Keratinocyte (primary cell): ENCODE results near the gene PAFAH1B2. TPM values are rescaled to one million over a fixed set of nuclear protein-coding genes. Genes with fewer than 3 reads are reported as not detected.

Experiments
- DNase-seq: peaks from one replicate; pipeline ENCODE4 v3.0.0-alpha.2; 2011; ENCODE audit warnings: low read depth, missing footprints, low spot score
- FAIRE-seq: peaks from 2 replicates; lab custom pipeline; 2011; peaks lifted over from hg19 to GRCh38; lab: Jason Lieb, UNC
- H2AFZ ChIP-seq: 2 replicates; pipeline ENCODE4 v1.6.0; 2012; ENCODE audit warnings: low read length, control low read depth, inconsistent platforms; ENCODE audit not compliant: control insufficient read depth
- H3K27ac ChIP-seq: 2 replicates; pipeline ENCODE4 v1.5.1; 2011; ENCODE audit warnings: low read length; ENCODE audit not compliant: control insufficient read depth, insufficient read depth
- H3K27me3 ChIP-seq: 3 replicates; pipeline ENCODE4 v1.6.0; 2011; ENCODE audit warnings: low read length; ENCODE audit not compliant: control insufficient read depth, insufficient read depth; ENCODE audit errors: extremely low read depth
- H3K36me3 ChIP-seq, 2 experiments: 2 replicates in 1 of 2; 3 replicates in 1 of 2; pipeline ENCODE4 v1.5.1; 2011; ENCODE audit warnings: low read length in 2 of 2, mild to moderate bottlenecking in 1 of 2; ENCODE audit not compliant: control insufficient read depth in 2 of 2, insufficient read depth in 2 of 2; ENCODE audit errors: extremely low read depth in 1 of 2
- H3K4me1 ChIP-seq: 3 replicates; pipeline ENCODE4 v1.5.1; 2011; ENCODE audit warnings: low read length; ENCODE audit not compliant: control insufficient read depth, insufficient read depth; ENCODE audit errors: extremely low read depth
- H3K4me2 ChIP-seq: 3 replicates; pipeline ENCODE4 v1.6.0; 2011; ENCODE audit warnings: low read depth, low read length; ENCODE audit not compliant: control insufficient read depth, insufficient read depth; ENCODE audit errors: extremely low read depth
- H3K4me3 ChIP-seq, 3 experiments: fragments of 200-600 bp in 1 of 3; sonication (generic) in 1 of 3; 2 replicates in 2 of 3; 3 replicates in 1 of 3; pipeline ENCODE4 v1.5.1; 2011 to 2016; ENCODE audit warnings: low read length in 3 of 3, mild to moderate bottlenecking in 3 of 3, control low read depth in 2 of 3, inconsistent platforms in 1 of 3, low read depth in 1 of 3, mixed read lengths in 1 of 3, mixed run types in 1 of 3, moderate library complexity in 1 of 3; ENCODE audit not compliant: control insufficient read depth in 2 of 3, insufficient read depth in 2 of 3; ENCODE audit errors: extremely low read depth in 1 of 3
- H3K79me2 ChIP-seq: 2 replicates; pipeline ENCODE4 v1.6.0; 2012; ENCODE audit warnings: low read length; ENCODE audit not compliant: control insufficient read depth, insufficient read depth
- H3K9ac ChIP-seq: 3 replicates; pipeline ENCODE4 v1.6.0; 2011; ENCODE audit warnings: low read length; ENCODE audit not compliant: control insufficient read depth, insufficient read depth; ENCODE audit errors: extremely low read depth
- H3K9me1 ChIP-seq: 3 replicates; pipeline ENCODE4 v1.6.0; 2011; ENCODE audit warnings: low read length; ENCODE audit not compliant: control insufficient read depth, insufficient read depth; ENCODE audit errors: extremely low read depth
- H3K9me3 ChIP-seq: 2 replicates; pipeline ENCODE4 v1.5.1; 2012; ENCODE audit warnings: low read depth, low read length; ENCODE audit not compliant: control insufficient read depth
- H4K20me1 ChIP-seq: 3 replicates; pipeline ENCODE4 v1.6.0; 2011; ENCODE audit warnings: low read length; ENCODE audit not compliant: control insufficient read depth, insufficient read depth; ENCODE audit errors: extremely low read depth
- CTCF ChIP-seq, 3 experiments: IDR thresholded peaks in 1 of 3; conservative IDR thresholded peaks in 1 of 3; optimal IDR thresholded peaks in 1 of 3; 2 replicates in 2 of 3; 3 replicates in 1 of 3; pipeline versions ENCODE3 to v1.5.1; 2011; ENCODE audit warnings: low read length in 3 of 3, mild to moderate bottlenecking in 3 of 3, moderate library complexity in 2 of 3, control low read depth in 1 of 3, inconsistent platforms in 1 of 3; ENCODE audit not compliant: insufficient read depth in 2 of 3; ENCODE audit errors: extremely low read depth in 1 of 3
- EZH2 ChIP-seq: IDR thresholded peaks from one replicate; pipeline ENCODE4 v1.6.1; 2012; ENCODE audit warnings: inconsistent platforms, mild to moderate bottlenecking, low read length, moderate library complexity
- dilution Hi-C: fragments of 300-500 bp; cut with MboI; formaldehyde crosslinking; loops from one replicate; pipeline ENCODE4 v1.7.0; 2020; ENCODE audit warnings: low sequenced_read_pairs; ENCODE audit not compliant: extremely low pct_ligation_motif_present
- polyA plus RNA-seq, 5 experiments: library from polyadenylated mRNA; depleted of rRNA in 3 of 5; stranded (reverse) in 3 of 5; stranded (forward) in 1 of 5; unstranded in 1 of 5; fragments of >200 nt; gene quantifications; 1 replicate in 1 of 5; 2 replicates in 3 of 5; 3 replicates in 1 of 5; pipeline versions ENCODE4 v1.2.1 to v1.2.3, GENCODE V29; 2011 to 2012; ENCODE audit warnings: missing spikeins in 2 of 5, low read depth in 1 of 5, low replicate concordance in 1 of 5

PAFAH1B2 gene
- polyA plus RNA-seq, 1 donor (not counting 4 experiments of a cell fraction or from before 2014, with no cell fraction given), result 76.4 TPM

GRCh38 chr11:117199053-117199915 lies 55.2 kb downstream of the PAFAH1B2 start, which contains the start of gene TAGLN:
Gene TAGLN, plus strand, starts transcription at chr11:117199370. Its CDS starts 3,644 bp downstream, at chr11:117203014.
- no peak within 1 kb of the TSS for H3K9ac ChIP-seq
- no peak for DNase-seq
- H3K36me3 ChIP-seq, result peaks cover 0 to 3% of the 10 kb centered on the region in 2 experiments
- H3K9me3 ChIP-seq, result no peaks in the 10 kb centered on the region
- peak within 1 kb of the TSS in 2 of 3 experiments; percentile 12 to 45 for H3K4me3 ChIP-seq
- no peaks in the 10 kb centered on the region for H3K9me1 ChIP-seq
- H3K4me2 ChIP-seq, result peak within 1 kb of the TSS; percentile 57
- TF ChIP-seq CTCF (optimal IDR thresholded peaks at IDR 0.05 in 1 of 3, IDR thresholded peaks at IDR 0.05 in 1 of 3, conservative IDR thresholded peaks at IDR 0.05 in 1 of 3; ENCODE audit: extremely low read depth in 1 of 3, insufficient read depth in 2 of 3, low read length in 3 of 3), result no peak
- no peak for TF ChIP-seq EZH2
- FAIRE-seq, result no peak
- H3K79me2 ChIP-seq, result no peaks in the 10 kb centered on the region
- H2AFZ ChIP-seq, result no peak within 1 kb of the TSS
- no peaks in the 10 kb centered on the region for H4K20me1 ChIP-seq
- H3K27me3 ChIP-seq, result no peaks in the 10 kb centered on the region
- no peak within 1 kb of the TSS for H3K27ac ChIP-seq
- H3K4me1 ChIP-seq, result peaks cover 8% of the 10 kb centered on the region
- dilution Hi-C loops, result no loop called here

- Histone ChIP-seq H3K36me3 (peaks cover 5 to 6% of the 10 kb centered on the region in 2 experiments), H2AFZ (no peak overlapping the region), H3K4me3 (no peak overlapping the region), H3K4me1 (peaks cover 8% of the 10 kb centered on the region), H3K9me3 (no peaks in the 10 kb centered on the region), H3K9me1 (no peaks in the 10 kb centered on the region), H3K27ac (no peak overlapping the region), H3K79me2 (no peaks in the 10 kb centered on the region), H3K4me2 (no peak overlapping the region), H3K9ac (no peak overlapping the region), H3K27me3 (no peaks in the 10 kb centered on the region), H4K20me1 (no peaks in the 10 kb centered on the region)
- dilution Hi-C loops, result no loop called here
- TF ChIP-seq CTCF (optimal IDR thresholded peaks at IDR 0.05 in 1 of 3, IDR thresholded peaks at IDR 0.05 in 1 of 3, conservative IDR thresholded peaks at IDR 0.05 in 1 of 3; ENCODE audit: extremely low read depth in 1 of 3, insufficient read depth in 2 of 3, low read length in 3 of 3) (no peak), EZH2 (no peak)
- FAIRE-seq (no peak), DNase-seq (no peak)
Measured at GRCh38 chr11:117199916-117200812, 56.1 kb downstream of the PAFAH1B2 start.
